NCI-H1436 treated with DMSO at 0.1 percent for 48 hours (cell line): ENCODE results near the gene STAT4.

Source experiments
- DNase-seq: peaks from one replicate; lab custom pipeline; 2025; lab: John Stamatoyannopoulos, UW

STAT4 gene

GRCh38 chr2:191041418-191042161 lies 109.2 kb downstream of the STAT4 start:
- no peak for DNase-seq

GRCh38 chr2:191039616-191040015 lies 111.2 kb downstream of the STAT4 start:
- no peak for DNase-seq

DNA sequence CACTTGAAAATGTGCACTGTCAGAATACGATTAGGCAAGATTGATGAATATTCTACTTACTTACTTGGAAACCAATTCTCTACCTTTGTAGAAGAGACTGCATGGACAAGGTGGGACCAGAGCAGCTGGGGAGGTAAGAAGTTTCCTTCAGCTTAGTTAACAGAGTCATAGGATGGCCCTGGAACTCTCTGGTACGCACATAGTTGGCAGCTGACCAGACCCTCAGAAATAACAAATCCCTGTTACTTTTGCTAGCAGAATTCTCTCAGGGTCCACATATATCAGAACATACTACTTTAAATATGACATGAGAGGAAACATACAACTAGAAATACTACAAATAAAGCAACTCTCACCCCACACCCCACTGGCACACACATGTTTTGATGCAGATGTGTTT lies 112.1 kb downstream of the STAT4 start:
- no peak for DNase-seq

DNA sequence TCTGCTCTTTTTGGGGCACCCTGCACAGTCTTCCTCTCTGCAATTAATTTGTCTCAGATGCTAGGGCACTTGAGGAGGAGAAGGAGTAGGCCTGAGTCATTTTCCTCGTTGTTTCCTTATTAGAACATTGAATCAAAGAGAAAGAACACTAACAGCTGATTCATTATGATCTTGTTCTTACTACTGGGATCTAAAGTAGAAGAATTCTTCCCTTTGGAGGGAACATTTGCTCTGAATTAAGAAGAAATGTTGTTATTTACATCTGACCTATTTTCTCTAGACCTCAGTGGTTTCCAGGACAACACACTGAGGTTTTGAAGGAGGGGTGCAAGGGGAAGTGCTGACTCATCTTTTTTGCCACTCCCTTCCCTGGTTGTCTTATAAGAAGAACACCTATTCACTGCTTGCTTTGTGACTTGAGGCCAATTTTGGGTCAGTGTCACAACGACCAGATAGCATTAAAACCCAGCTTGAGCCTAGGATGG lies 112.5 kb downstream of the STAT4 start:
- no peak for DNase-seq

- DNase-seq: no peak
Measured at GRCh38 chr2:191037351-191037750, 113.4 kb downstream of the STAT4 start.

DNA sequence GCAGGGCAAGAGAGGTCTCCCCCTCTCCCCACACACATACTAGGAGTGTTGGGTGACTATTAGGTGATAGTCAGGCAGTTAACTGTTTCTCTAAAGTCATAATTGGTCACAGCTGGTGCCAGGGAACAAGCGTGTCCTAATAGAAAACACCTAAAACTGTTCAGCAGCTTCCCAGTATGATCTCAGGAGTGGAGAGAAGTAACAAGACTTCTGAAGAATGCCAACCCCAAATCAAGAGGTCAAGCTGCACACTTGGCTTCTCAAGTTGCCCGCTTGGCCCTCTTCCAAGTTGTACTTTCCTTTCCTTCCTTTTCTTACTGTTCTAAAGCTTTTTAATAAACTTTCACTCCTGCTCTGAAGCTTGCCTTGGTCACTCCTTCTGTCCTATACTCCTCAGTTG lies 114.4 kb downstream of the STAT4 start:
- DNase-seq: no peak

DNA sequence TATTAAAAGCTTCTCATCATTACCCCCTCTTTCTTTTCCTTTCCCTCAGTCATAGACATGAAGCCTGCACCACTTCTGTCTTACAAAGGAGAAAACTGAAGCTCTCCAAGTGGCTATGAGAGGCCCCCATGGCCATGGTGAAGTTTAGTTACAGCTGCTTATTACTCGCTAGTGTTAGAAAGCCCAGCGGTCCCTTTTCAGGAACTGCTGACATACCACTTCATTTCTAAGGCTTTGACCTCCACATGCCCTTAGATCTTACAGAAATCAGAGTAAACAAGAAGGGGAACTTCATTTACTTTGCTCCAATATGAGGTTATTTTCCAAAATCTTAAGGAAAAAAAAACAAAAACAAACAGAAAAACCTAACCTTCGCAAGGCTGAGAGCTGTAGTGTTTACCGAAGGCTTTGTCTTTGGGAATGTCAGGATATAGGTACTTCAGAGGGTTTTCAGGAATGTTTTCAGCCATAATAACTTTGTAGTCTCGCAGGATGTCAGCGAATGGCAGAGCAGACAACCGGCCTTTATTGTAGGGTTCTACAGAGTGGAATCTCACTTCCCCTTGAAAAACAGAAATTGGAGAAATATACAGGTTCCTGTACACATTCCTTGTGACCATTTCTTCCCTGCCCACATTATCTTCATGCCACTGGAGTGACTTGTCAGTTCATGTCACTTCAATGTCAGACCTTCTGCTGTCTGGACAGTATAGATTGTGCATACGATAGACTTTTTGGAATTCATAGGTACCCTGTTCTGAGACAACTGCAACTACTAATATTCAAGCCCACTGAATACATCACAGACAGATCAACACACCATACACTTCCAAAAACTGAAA lies 118.0 kb downstream of the STAT4 start:
- no peak for DNase-seq

DNA sequence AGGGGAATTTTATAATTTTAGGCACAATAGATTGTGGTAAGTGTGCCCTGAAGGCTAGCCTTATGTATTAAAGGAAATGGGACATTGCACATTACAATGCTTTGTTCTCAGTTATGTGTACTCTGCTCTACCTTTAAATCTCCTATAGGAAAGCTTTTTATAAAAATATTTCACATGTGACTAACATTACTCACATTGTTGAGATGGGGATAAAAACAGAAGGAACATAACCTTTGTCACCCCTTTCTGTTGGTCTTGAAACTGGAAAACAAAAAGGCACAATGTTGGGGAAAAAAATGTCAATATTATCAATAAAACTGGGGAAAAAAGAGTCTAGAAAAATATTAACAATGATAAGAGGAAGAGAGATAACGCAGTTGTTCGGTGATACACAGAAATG lies 119.5 kb downstream of the STAT4 start:
- DNase-seq: no peak

GRCh38 chr2:191030521-191031154 lies 120.2 kb downstream of the STAT4 start:
- DNase-seq: peak; percentile 7

DNA sequence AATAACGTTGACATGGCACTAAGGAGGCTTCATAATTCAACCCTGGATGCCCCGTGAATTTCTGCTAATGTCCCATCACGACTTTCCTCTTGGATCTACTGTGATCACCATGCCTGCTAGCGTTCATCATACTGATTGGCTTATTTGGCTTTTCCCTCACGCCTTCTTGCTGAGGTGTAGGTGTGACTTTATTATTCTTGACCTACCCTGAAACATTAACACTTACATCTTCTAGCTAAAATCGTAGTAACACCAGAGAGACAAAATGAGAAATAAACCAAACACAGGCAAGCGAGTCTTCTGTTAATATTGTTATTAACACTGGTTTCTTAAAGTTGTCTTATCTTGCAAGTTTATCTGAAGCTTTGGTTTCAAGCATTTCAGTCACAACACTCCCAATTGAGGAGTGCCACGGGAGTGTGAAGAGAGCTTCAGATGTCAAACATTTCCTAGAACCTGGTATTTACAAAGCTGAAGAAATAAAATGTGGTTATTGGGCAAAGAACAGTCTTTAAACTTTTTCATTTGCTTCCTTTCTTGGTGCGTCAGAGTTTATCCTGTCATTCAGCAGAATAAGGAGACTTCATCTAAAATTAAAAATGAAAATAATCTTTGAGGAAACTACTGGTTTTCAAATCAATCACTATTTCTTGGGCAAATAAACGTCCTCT lies 121.4 kb downstream of the STAT4 start:
- DNase-seq: no peak

DNA sequence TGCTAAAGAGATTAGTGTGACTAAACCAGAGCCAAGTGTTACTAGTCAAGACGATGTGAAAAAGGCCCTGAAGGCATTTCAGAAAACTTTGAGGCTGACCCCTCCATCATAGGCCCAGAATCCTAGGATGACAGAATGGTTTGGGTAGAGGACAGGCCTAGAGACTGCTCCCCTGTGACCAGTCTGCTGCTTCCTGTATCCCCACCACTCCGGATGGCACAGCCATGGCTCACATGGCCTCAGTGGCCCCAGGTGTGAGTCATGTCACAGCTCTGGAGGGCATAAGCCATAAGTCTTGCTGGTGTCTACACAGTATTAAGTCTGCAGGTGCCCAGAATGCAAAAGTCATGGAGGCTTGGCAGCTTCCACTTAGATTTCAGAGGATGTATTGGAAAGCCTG lies 124.4 kb downstream of the STAT4 start:
- no peak for DNase-seq

- DNase-seq: no peak
Measured at GRCh38 chr2:191025135-191025534, 125.7 kb downstream of the STAT4 start.

- no peak for DNase-seq
Measured at GRCh38 chr2:191023235-191023679, 127.5 kb downstream of the STAT4 start.

GRCh38 chr2:191020742-191021381 lies 129.9 kb downstream of the STAT4 start:
- DNase-seq: no peak

DNA sequence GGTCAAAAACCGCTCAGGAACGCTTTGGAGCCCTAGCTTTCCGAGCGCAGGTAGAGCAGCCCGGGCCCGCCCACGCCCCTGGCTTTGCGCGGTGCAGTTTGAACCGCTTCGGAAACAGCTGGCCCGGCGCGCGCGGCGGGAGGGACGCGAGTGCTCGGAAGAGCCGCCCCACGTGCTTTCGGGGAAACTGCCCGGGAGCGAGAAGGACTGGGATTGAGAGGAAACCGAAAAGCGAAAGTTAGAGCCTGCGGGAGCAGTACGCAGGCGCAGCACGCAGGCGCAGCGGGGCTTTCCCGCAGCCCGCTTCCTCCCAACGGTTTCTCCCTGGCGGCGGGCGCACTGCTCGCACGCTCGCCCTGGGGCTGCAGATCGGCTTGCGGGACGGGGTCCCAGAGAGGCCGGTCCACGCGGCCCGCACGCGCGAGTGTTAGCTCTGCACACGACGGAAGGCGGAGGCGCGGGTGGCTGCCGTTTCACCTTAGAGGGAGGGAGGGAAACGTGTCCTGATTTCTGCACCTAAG lies 130.5 kb downstream of the STAT4 start:
- peak; percentile 81 for DNase-seq

GRCh38 chr2:191019376-191019775 lies 131.4 kb downstream of the STAT4 start:
- no peak for DNase-seq

DNA sequence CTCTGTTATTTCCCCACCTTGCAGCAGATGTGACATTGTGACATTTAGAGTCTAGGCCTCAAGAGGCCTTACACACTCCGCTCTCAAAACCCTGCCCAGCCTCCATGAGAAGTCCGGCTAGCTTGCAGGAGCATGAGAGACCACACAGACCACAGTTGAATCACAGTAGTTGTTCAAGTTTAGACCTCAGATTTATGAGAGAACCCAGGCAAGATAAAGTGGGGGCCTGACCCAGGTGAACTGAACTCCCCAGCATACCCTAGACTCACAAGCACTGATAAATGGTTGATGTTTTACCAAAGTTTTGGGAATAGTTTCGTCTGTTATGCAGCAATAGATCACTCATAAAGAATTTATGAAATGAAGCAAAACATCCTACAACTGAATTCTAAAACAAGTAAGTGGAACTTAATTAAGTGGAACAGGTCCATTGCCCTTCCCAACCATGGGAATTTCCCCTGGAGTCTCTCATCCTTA lies 132.1 kb downstream of the STAT4 start:
- no peak for DNase-seq

- DNase-seq: no peak
Measured at GRCh38 chr2:191018048-191018447, 132.7 kb downstream of the STAT4 start.

DNA sequence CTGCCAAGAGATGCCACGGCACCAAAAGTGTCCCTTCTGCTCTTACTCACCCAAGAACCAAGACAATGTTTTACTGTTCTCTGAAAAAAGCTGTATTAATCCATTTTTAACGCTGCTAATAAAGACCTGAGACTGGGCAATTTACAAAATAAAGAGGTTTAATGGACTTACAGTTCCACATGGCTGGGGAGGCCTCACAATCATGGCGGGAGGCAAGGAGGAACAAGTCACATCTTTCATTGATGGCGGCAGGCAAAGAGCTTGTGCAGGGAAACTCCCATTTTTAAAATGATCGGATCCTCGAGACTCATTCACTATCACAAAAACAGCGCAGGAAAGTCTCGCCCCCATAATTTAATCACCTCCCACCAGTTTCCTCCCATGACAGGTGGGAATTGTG lies 135.0 kb downstream of the STAT4 start:
- no peak for DNase-seq

DNA sequence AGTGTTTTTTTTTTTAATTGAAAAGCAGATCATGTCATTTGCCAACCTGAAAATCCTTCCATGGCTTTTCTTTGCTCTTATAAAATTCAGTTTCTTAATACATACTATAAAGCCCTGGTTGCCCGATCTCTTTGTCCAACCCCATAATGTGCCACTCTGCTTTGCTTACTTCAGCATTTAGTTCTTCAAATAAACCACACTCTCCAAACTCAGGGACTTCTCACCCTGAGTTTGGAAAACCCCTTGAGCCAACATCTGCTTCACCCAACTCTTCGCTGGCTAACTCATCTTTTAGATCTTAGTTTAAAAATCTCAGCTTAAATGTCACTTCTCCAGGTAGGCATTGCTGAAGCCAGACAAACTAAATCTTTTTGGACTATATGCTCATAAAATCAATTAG lies 135.6 kb downstream of the STAT4 start:
- DNase-seq: no peak

DNA sequence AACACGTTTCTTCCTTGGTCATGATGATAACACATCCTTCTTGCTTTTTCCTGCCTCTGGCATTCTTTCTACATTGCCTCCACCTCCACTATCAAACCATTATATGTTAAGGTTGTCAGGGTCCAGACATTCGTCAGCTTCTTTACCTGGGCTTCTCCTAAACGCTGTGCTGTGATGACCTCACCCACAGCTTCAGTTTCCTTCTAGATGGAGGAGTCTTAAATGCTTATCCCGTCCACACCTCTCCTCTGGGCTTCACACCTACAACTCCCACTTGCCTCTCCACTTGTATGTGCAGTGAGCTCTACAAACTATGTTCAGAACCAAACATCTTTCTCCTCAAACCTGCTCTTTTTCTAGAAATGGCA lies 136.2 kb downstream of the STAT4 start:
- no peak for DNase-seq
